Glomerular visceral epithelial cell (primary cell): Measurements from ENCODE around the gene CRYBB2.
"Not testable (repeated sequence)": the region's sequence is repeated elsewhere in the genome, so short reads cannot be mapped to it uniquely, and the experiment has no call there.

Source experiments
- DNase-seq: peaks from one replicate; pipeline ENCODE4 v3.0.0-alpha.2; 2016; ENCODE audit errors: extremely low spot score

CRYBB2 gene

DNA sequence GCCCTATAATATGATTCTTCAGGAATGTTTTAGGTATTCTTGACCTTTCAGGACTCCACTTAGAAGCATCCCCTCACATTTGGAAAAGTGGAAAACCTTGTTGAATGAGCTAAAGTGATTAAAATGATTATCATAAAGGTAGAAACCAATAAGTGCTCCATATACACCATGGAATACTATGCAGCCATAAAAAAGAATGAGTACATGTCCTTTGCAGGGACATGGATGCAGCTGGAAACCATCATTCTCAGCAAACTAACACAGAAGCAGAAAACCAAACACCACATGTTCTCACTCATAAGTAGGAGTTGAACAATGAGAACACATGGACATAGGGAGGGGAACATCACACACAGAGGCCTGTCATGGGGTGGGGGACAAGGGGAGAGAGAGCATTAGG, 14.3 kb downstream of the CRYBB2 start:
- DNase-seq = not testable (repeated sequence)

DNA sequence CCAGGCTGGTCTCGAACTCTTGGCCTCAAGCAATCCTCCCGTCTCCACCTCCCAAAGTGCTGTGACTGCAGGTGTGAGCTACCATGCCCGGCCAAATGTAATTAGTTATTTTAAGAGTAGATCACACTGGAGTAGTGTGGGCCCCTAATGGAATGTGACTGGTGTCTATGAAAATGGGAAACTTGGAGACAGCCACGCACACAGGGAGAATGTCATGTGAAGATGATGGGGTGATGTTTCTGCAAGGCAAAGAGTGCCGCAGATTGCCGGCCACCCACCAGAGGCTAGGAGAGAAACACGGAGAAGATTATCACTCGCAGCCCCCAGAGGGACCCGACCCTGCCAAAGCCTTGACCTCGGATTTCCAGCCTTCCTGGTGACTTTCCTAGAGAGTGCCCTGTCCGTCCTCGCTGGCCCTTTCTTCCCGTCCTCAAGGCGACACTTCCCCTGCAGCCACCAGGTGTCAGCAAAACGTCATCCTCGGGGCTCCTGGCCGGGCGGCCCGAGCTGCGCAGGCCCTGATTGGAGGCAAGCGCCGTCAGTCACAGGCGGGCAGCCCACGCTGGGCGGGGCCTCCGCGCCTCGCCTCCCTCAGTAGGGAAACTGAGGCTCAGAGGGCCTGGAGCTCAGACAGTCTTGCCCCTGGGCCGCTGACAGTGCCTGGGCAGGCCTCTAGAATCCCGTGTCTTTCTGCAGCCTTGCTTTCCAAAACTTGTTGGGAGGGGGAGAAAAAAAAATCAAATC, 16.3 kb downstream of the CRYBB2 start:
- DNase-seq = peak; percentile 76

- no peak for DNase-seq
Observed at GRCh38 chr22:25236417-25236816, 17.0 kb downstream of the CRYBB2 start.

- DNase-seq = no peak
Observed at GRCh38 chr22:25237503-25237902, 18.1 kb downstream of the CRYBB2 start.

DNA sequence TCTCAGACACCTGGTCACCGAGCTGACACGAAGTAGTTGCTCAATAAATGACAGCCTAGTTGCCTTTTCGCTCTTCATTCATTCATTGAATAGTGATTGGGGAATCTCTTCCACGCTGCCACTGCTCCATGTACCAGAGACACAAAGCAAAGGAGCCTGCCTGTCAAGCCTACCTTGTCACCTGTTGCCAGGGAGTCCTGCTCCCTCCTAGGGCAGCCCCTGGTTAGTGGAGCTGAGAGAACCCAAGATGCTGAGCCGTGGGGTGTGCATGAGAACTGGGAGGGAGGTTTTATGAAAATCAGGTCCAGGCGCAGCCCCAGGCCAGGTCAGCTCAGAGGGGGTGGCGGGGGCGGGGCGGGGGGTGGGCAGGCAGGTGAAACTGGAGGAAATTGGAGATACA, 18.6 kb downstream of the CRYBB2 start:
- DNase-seq = not testable (repeated sequence)

GRCh38 chr22:25255169-25255568, 35.7 kb downstream of the CRYBB2 start:
- not testable (repeated sequence) for DNase-seq

- DNase-seq = not testable (repeated sequence)
Observed at GRCh38 chr22:25267567-25267966, 48.1 kb downstream of the CRYBB2 start.

GRCh38 chr22:25268902-25269301, 49.5 kb downstream of the CRYBB2 start:
- DNase-seq = not testable (repeated sequence)

DNA sequence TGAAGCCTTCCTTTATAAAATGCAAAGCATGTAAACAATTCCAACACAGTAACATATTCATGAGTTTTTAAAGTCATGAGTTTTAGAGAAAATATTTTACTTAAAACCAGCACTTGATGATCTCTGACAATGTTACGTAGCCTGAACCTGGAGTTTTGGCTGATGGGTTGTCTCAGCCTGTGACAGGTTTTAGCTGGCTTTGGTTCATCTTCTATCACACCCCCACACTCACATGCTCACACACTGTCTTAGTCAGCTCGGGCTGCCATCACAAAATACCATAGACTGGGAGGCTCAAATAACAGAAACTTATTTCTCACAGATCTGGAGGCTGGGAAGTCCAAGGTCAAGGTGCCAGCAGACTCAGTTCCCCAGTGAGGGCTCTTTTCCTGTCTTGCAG, 50.6 kb downstream of the CRYBB2 start:
- DNase-seq = not testable (repeated sequence)

DNA sequence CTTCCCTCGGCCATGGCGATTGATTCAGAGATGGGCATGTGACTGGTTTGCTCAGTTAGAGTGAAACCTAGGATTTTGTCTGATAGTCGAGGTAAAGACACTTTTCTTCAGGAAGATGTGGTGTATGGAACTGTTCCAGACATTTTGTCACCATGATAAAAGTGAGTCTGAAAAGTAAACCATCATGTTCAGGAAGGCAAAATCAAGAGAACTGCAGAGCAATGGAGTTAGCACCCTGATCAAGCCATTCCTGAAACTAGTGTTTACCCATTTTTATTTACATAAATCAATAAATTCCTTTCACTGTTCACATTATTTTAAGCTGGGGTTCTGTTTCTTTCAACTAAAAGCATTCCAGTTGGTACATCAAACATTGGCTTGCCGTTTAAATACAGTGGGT, 53.8 kb downstream of the CRYBB2 start:
- DNase-seq = not testable (repeated sequence)

DNA sequence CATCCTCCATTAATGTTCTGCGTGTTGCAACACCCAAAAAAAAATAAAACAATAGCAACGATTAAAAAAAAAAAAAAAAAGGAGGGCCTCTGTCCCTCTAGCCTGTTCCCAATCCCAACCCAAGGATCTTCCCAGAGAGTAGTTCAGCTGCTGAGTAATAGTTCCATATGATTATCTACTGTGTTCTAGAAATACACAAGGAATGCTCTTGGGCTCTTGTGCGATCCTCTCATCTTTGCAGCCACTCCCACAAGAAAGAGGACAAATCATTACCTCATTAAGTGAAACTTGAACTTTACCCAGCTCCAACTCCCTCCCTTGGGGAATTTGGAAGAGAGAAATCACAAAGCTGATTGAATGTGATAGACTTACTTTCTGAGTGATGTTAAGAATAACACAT, 54.5 kb downstream of the CRYBB2 start:
- DNase-seq = not testable (repeated sequence)

DNA sequence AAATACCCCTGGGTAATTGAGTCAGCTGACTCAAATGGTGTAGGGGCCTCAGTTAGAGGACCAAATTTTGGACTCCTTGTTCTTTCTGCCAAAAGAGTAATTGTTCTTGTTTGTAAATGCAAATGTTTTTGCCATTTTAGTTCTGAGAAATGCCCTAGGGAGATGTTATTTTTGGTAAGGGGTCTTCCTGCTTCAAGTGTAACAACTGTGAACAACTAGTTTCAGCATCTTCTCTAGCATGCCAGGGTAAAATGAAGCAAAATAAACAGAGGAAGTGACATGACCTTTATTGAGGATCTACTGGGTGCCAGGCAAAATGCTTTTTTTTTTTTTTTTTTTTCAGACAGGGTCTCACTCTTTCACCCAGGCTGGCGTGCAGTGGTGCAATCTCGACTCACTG, 60.7 kb downstream of the CRYBB2 start:
- not testable (repeated sequence) for DNase-seq
